ENCODE data around the gene STEAP3.
A peak's percentile ranks its signal among the peaks of the same experiment; 100 is the strongest.

STEAP3 gene

DNA sequence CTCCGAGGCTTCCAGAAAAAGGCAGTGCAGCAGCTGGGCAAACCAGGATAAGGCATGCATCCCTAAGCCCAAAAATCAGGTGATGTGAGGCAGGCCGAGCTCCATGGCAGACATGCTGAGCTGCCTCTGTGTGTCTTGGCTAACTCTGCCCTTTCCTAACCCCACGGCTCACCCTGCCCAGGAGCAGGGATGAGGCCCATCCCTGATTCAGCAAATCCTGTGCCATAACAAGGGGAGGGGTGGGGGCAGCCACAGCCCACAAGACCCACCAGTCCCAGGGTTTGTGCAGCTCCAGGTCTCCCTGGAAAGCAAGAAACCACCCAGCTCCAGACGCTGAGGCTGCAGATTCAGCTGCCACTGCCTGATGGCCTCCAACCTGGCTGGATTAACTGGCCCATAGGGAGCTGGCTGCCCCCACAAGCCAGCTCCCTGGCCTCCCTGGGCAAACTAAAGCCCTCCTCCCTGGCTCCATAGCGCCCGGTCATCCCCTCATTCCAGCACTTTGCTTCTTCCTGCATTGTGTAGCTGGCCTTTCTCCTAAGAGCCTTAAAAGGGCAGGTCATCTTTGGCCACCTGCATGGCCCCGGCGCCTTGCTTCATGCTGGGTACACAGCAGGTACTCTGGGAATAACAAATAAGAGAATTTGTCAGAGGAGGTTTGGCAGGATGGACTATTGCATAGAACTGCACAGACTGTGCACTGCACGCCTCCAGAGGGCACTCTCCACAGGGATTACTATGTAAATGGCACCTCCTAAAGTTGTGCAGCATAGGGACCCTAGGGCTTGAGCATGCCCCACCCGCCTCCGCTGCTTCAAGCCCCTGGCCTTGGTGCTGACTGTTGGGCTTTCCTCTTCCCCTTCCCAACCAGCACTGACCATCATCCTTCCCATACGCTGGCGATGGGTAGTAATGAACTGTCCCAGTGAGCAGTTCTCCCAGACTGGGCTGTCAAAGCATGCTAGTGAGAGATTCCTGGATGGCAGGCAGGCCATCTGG, 10.7 kb downstream of the STEAP3 start:
- peak; percentile 37 for DNase-seq (ENCODE audit: low read depth)
- H3K4me3 ChIP-seq (ENCODE audit: low read length), result no peak overlapping the region
- TF ChIP-seq, protein P1, sequence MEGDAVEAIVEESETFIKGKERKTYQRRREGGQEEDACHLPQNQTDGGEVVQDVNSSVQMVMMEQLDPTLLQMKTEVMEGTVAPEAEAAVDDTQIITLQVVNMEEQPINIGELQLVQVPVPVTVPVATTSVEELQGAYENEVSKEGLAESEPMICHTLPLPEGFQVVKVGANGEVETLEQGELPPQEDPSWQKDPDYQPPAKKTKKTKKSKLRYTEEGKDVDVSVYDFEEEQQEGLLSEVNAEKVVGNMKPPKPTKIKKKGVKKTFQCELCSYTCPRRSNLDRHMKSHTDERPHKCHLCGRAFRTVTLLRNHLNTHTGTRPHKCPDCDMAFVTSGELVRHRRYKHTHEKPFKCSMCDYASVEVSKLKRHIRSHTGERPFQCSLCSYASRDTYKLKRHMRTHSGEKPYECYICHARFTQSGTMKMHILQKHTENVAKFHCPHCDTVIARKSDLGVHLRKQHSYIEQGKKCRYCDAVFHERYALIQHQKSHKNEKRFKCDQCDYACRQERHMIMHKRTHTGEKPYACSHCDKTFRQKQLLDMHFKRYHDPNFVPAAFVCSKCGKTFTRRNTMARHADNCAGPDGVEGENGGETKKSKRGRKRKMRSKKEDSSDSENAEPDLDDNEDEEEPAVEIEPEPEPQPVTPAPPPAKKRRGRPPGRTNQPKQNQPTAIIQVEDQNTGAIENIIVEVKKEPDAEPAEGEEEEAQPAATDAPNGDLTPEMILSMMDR (IDR thresholded peaks at IDR 0.05; ENCODE audit: insufficient read depth, low read depth, low read length, missing control alignments), result peak; percentile 51

DNA sequence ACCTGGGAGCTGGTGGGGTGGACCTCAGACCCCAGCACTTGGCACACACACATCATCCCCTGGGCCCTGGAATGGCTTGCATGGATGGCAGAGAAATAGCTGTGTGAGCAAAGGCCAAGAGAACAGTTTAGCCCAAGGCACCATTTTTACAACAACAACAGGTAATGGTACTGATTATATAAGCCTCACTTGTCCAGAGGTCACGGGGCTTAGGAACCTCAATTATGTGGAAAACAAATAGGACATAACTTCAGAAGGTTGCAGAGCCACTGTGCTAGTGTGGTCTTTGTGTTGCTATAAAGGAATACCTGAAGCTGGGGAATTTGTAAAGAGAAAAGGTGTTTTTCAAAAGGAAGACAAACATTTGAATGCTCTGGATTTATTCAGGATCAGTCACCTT, 13.2 kb downstream of the STEAP3 start:
- H3K4me3 ChIP-seq (ENCODE audit: low read length), result no peak overlapping the region
- TF ChIP-seq, protein P1 (IDR thresholded peaks at IDR 0.05; ENCODE audit: insufficient read depth, low read depth, low read length, missing control alignments), result no peak
- DNase-seq (ENCODE audit: low read depth), result no peak

DNA sequence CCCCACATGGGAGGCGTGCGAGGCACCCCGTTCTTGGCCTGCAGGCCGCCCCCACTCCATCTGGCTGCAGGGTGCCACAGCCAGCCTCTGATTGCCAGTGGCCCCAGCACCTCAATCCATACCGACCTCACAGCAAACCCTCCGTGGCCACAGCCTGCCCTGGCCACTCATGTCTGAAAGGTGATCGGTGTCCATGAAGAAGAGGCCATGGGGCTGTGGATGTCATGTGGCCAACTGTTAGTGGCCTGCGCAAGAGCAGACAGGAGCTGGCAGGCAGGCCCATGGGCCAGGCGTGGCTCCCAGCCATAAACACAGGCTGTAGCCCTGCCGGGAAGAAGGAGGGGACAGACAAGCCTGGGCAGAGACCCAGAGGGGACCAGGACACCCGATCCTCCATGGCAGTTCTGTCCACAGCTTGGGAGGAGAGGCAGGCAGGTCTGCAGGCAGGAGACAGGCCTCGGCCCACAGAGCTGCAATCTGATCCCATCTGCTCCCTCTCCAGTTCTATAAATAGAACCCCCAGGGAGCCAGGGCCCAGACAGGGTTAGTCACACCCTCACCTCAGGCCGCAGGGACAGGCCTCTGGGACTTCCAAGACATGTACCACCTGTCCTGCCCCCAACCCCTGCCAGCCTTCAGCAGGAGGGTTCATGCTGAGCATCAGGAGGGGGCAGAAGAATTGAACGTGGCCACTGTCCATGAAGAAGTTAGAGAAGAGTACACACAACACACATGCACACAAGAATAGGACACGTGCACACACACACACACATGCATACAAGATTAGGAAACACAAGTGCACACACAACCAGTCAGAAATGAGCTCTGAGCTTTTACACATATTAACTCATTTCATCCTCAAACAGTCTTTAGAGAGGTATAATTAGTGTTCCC, 16.9 kb downstream of the STEAP3 start:
- TF ChIP-seq, protein P1 (IDR thresholded peaks at IDR 0.05; ENCODE audit: insufficient read depth, low read depth, low read length, missing control alignments), result no peak
- peak; percentile 77 for DNase-seq (ENCODE audit: low read depth)
- H3K4me3 ChIP-seq (ENCODE audit: low read length), result no peak overlapping the region

DNA sequence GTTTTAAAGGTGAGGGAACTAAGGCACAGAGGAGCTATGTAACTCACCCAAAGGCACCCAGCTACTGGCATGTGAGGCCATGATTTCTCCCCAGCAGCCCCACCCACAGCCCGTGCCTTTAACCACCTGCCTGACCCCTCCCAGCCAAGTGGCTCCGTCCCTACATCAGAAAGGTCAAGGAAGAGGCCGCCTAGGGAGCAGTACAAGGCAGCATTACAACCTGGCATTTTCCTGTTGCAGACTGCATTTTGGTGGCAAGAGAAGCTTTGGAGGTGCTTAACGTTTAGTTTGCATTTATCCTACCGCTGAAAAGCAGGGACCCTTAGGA, 17.5 kb downstream of the STEAP3 start:
- no peak for DNase-seq (ENCODE audit: low read depth)
- no peak overlapping the region for H3K4me3 ChIP-seq (ENCODE audit: low read length)
- TF ChIP-seq, protein P1 (IDR thresholded peaks at IDR 0.05; ENCODE audit: insufficient read depth, low read depth, low read length, missing control alignments), result no peak

DNA sequence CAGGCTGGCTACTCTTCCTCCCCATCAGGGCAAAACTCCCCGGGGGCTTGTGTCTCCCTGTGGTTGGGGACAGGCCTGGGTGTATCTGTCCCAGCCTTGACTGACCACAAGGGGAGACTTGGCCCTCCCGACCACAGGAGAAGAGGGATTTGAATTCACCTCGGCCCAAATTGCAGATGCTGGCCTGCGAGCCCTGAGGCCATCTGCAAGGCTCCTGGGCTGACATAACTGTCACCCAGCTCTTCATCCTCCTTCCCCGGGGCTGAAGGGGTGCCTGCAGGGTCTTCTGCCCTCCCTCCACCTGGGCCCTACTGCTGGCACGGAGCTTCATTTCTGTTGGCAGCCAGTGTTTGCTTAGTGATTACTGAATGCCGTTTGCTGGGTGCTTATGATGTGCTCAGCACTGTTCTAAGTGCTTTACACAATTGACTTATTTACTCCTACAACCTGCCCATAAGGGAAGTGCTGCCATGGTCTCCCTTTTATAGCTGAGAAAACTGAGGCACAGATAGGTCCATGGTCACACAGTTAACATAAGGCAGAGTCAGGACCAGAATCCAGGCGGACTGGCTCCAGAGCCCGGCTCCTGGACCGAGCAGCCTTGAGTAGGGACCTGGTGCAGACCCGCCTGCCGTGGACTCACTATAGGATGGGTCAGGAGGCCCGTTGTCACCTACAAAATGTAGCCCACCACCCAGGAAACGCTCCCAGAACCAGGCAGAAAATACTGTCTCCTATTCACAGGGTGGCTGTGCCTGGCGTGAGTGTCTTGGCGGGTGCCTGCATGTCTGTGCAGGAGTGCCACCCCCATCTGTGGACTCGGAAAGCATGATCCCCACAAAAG, 18.9 kb downstream of the STEAP3 start:
- TF ChIP-seq, protein P1 (IDR thresholded peaks at IDR 0.05; ENCODE audit: insufficient read depth, low read depth, low read length, missing control alignments), result no peak
- no peak for DNase-seq (ENCODE audit: low read depth)
- no peak overlapping the region for H3K4me3 ChIP-seq (ENCODE audit: low read length)

DNA sequence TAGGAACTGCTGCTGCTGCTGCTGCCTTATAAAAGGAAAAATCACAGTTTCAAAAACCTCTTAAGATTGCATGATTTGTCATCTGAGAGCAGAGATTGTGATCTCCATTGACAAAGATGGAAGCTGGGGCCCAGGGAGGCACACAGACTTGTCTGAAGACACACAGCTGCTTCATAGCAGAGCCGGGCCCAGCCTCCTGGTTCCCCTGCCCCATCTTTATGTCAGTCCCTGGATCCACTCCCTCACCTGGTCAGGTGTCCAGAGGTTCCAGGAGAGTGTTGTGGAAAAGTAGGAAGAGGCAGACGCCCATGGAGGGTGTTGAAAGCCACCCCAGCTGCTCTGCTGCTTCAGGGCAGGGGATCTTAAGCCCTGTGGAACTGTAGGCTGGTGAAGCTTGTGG, 20.0 kb downstream of the STEAP3 start:
- TF ChIP-seq, protein P1 (IDR thresholded peaks at IDR 0.05; ENCODE audit: insufficient read depth, low read depth, low read length, missing control alignments), result no peak

More for the DNA sequence above, 20.0 kb downstream of the STEAP3 start:
- no peak for DNase-seq (ENCODE audit: low read depth)
- H3K4me3 ChIP-seq (ENCODE audit: low read length), result no peak overlapping the region

All from epithelial cell of esophagus (primary cell).